IMR-90 (cell line): Measurements from ENCODE around the gene CECR2.

Source experiments
- MAFK ChIP-seq: IDR thresholded peaks from 2 replicates; pipeline ENCODE4 v1.6.1; 2012; ENCODE audit warnings: low read depth, low read length, improper control_type of control experiment
- NFE2L2 ChIP-seq: fragments of 150-350 bp; IDR thresholded peaks from 2 replicates; pipeline ENCODE4 v1.6.1; 2016; ENCODE audit warnings: low read depth, mild to moderate bottlenecking, low read length
- USF2 ChIP-seq: fragments of 150-350 bp; IDR thresholded peaks from 2 replicates; pipeline ENCODE4 v1.6.1; 2017; ENCODE audit warnings: mild to moderate bottlenecking, antibody characterized with exemption, low read length, low read depth

GRCh38 chr22:17381192-17381913, 12.1 kb downstream of the CECR2 start:
- TF ChIP-seq USF2 (no peak), NFE2L2 (no peak), MAFK (no peak)
